GM18868 (cell line): Measurements from ENCODE around the gene TMUB1.

Source experiments
- ATAC-seq: cut with Tn5 transposase; IDR thresholded peaks from one replicate; pipeline ENCODE4 v1.9.1; 2021; ENCODE audit warnings: mild to moderate bottlenecking, moderate library complexity; ENCODE audit not compliant: unreplicated experiment

TMUB1 gene

GRCh38 chr7:151083071-151083823 is at the start of gene TMUB1:
TMUB1 (minus strand) TSS chr7:151083493; CDS start chr7:151082563, 930 bp downstream.
- ATAC-seq = peak; percentile 48

- ATAC-seq = no peak
These were observed 49.3 kb upstream of the TMUB1 start for GRCh38 chr7:151132461-151133205.

GRCh38 chr7:151131592-151132293 is 48.5 kb upstream of the TMUB1 start:
- ATAC-seq = no peak

GRCh38 chr7:151131224-151131591 is 47.9 kb upstream of the TMUB1 start:
- no peak for ATAC-seq

GRCh38 chr7:151130741-151131157 is 47.5 kb upstream of the TMUB1 start:
- ATAC-seq = no peak

- no peak for ATAC-seq
These were observed 46.8 kb upstream of the TMUB1 start for GRCh38 chr7:151129960-151130591.

GRCh38 chr7:151129117-151129959 is 46.0 kb upstream of the TMUB1 start:
- ATAC-seq = no peak

GRCh38 chr7:151128716-151129115 is 45.4 kb upstream of the TMUB1 start:
- ATAC-seq = no peak

- ATAC-seq = no peak
These were observed 44.9 kb upstream of the TMUB1 start for GRCh38 chr7:151128144-151128543.

- no peak for ATAC-seq
These were observed 43.3 kb upstream of the TMUB1 start for GRCh38 chr7:151126491-151127137.

GRCh38 chr7:151125846-151126481 is 42.7 kb upstream of the TMUB1 start:
- ATAC-seq = no peak

- ATAC-seq = no peak
These were observed 42.2 kb upstream of the TMUB1 start for GRCh38 chr7:151125470-151125845.

GRCh38 chr7:151124899-151125399 is 41.7 kb upstream of the TMUB1 start:
- no peak for ATAC-seq

- ATAC-seq = no peak
These were observed 41.2 kb upstream of the TMUB1 start for GRCh38 chr7:151124481-151124880.

- peak; percentile 84 for ATAC-seq
These were observed 40.6 kb upstream of the TMUB1 start for GRCh38 chr7:151123822-151124464.

- no peak for ATAC-seq
These were observed 40.0 kb upstream of the TMUB1 start for GRCh38 chr7:151123158-151123821.

GRCh38 chr7:151122796-151123157 is 39.5 kb upstream of the TMUB1 start:
- ATAC-seq = no peak

- no peak for ATAC-seq
These were observed 39.0 kb upstream of the TMUB1 start for GRCh38 chr7:151122276-151122675.
